Ishikawa (cell line): ENCODE data around the gene FASTKD2.

Source experiments
- CEBPB ChIP-seq: IDR thresholded peaks from 2 replicates; pipeline ENCODE4 v1.6.1; 2012
- CREB1 ChIP-seq: IDR thresholded peaks from 2 replicates; pipeline ENCODE4 v1.6.1; 2012; ENCODE audit warnings: low read depth
- EGR1 ChIP-seq: IDR thresholded peaks from 2 replicates; pipeline ENCODE4 v1.6.1; 2012
- EP300 ChIP-seq: IDR thresholded peaks from 2 replicates; pipeline ENCODE4 v1.6.1; 2012; ENCODE audit warnings: borderline replicate concordance
- FOXM1 ChIP-seq: IDR thresholded peaks from 2 replicates; pipeline ENCODE4 v1.6.1; 2012; ENCODE audit warnings: low read depth, borderline replicate concordance
- MAX ChIP-seq: IDR thresholded peaks from 2 replicates; pipeline ENCODE4 v1.6.1; 2012
- NFIC ChIP-seq: IDR thresholded peaks from 2 replicates; pipeline ENCODE4 v1.6.1; 2012
- RAD21 ChIP-seq: IDR thresholded peaks from 2 replicates; pipeline ENCODE4 v1.6.1; 2012; ENCODE audit warnings: low read depth
- REST ChIP-seq: IDR thresholded peaks from 2 replicates; pipeline ENCODE4 v1.6.1; 2012; ENCODE audit warnings: low read depth, mild to moderate bottlenecking
- TAF1 ChIP-seq: IDR thresholded peaks from 2 replicates; pipeline ENCODE4 v1.6.1; 2012; ENCODE audit warnings: low read depth, mild to moderate bottlenecking
- TCF12 ChIP-seq: IDR thresholded peaks from 2 replicates; pipeline ENCODE4 v1.6.1; 2012; ENCODE audit warnings: low read depth
- TEAD4 ChIP-seq: IDR thresholded peaks from 2 replicates; pipeline ENCODE4 v1.6.1; 2012
- USF1 ChIP-seq: IDR thresholded peaks from 2 replicates; pipeline ENCODE4 v1.6.1; 2012
- YY1 ChIP-seq: IDR thresholded peaks from 2 replicates; pipeline ENCODE4 v1.6.1; 2012; ENCODE audit warnings: low read depth
- ZBTB7A ChIP-seq: IDR thresholded peaks from 2 replicates; pipeline ENCODE4 v1.6.1; 2012; ENCODE audit warnings: low read depth

Gene FASTKD2

GRCh38 chr2:206727287-206727686, 38.1 kb upstream of the FASTKD2 start:
- TF ChIP-seq USF1 (no peak), CREB1 (no peak), EGR1 (no peak), FOXM1 (no peak)

- TF ChIP-seq EP300 (no peak), USF1 (no peak), TAF1 (no peak), YY1 (no peak), NFIC (no peak), RAD21 (no peak), MAX (no peak), FOXM1 (no peak), REST (no peak), ZBTB7A (no peak), TEAD4 (no peak), TCF12 (no peak), CREB1 (no peak), CEBPB (no peak), EGR1 (no peak)
Observed at GRCh38 chr2:206728277-206729199, 36.9 kb upstream of the FASTKD2 start.

GRCh38 chr2:206733341-206733740, 32.1 kb upstream of the FASTKD2 start:
- TF ChIP-seq RAD21 (no peak), TCF12 (no peak), MAX (no peak)

- no peak for TF ChIP-seq ZBTB7A
- TF ChIP-seq TCF12: no peak
- no peak for TF ChIP-seq RAD21
Observed at GRCh38 chr2:206736935-206737334, 28.5 kb upstream of the FASTKD2 start.

GRCh38 chr2:206739271-206739670, 26.1 kb upstream of the FASTKD2 start:
- TF ChIP-seq REST (no peak), YY1 (no peak), CEBPB (no peak), TAF1 (no peak), USF1 (no peak), EP300 (no peak), EGR1 (no peak), MAX (no peak), TEAD4 (no peak), RAD21 (no peak), FOXM1 (no peak), ZBTB7A (no peak), NFIC (no peak)

GRCh38 chr2:206740800-206741199, 24.6 kb upstream of the FASTKD2 start:
- TF ChIP-seq EGR1: no peak
- TF ChIP-seq USF1: no peak
- TF ChIP-seq REST: no peak
- no peak for TF ChIP-seq FOXM1
- no peak for TF ChIP-seq CEBPB
- TF ChIP-seq TCF12: no peak
- TF ChIP-seq NFIC: no peak
- no peak for TF ChIP-seq EP300
- no peak for TF ChIP-seq CREB1
- TF ChIP-seq YY1: no peak
- TF ChIP-seq RAD21: no peak
- no peak for TF ChIP-seq MAX
- TF ChIP-seq ZBTB7A: no peak
- TF ChIP-seq TAF1: no peak
- no peak for TF ChIP-seq TEAD4
